Measurements from ENCODE around the gene SYNPO.

Gene SYNPO

DNA sequence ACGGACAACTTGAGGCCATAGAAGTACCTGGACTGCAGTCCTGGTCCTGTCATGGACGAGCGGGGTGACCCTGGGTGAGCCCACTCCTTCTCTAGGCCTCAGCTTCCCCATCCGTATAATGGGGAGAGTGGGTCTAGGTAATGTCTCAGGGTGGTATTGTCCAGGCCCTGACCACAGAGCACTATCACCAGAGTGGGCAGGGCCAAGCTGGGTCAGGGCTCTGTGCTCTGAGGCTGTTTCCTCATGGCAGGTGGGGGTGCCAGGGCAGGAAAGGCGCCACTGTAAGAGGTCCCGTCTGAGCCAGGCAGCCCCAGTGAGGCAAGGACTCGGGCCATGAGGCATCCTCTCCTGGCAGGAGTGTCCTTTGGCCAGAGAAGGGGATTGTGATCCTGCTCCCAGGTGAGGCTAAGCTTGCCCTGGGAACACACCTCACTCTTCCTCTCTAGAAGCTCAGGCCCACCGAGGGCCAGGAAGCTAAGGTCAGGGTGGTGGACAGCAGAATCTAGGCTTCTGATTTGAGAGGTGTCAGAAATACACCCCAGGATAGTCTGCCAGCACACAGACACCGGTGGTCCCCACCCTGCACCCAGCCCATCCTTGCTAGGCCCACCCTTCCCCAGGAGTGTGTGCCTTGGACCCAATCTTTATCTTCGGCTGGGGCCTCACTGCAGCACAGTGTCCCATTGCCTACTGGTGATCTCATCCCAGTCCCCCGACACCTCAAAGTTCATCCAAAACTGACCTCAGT is 19.1 kb downstream of the SYNPO start:
- no peak for DNase-seq

GRCh38 chr5:150660108-150660831 is 19.8 kb downstream of the SYNPO start:
- DNase-seq: no peak

GRCh38 chr5:150661086-150661485 is 20.6 kb downstream of the SYNPO start, which contains the start of gene MYOZ3:
Gene MYOZ3 (plus strand): TSS chr5:150661251. CDS start chr5:150662942, 1,691 bp downstream.
- DNase-seq: no peak

DNA sequence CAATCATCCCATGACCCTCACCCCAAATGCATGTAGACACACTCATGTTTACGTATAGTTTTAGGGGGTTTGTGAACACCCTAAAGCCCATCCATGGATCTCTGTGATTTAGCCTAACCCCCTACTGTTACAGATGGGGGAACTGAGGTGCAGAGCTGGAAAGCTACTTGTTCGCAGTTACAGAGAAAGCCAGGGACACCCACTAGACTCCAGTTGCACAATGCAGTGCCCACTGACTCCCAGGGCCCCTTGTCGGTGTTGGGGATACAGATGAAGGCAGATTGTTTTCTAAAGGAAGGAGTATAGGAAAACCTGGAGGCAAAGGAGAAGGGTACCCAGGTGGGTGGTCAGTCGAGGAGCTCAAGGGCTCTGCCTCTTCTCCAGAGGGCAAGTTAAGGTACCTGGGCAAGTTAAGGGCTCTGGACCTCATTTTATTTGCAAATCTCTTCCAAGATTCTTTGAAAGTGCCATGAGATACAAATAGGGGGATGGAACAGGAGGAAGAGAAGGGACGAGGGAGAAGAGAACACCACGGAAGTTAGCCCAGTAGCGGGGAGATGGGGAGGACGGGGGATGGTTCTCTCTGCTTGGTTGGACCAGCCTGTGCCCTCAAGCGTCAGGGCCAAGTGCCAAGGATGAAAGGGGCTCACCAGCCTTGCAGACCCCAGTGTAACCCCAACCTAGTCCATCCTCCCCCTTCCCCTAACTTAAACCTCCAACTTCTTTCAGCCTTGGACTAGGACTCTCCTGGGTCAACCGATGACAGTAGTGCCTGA is 21.5 kb downstream of the SYNPO start:
- no peak for DNase-seq

GRCh38 chr5:150662731-150663516 is 22.5 kb downstream of the SYNPO start:
- no peak for DNase-seq

DNA sequence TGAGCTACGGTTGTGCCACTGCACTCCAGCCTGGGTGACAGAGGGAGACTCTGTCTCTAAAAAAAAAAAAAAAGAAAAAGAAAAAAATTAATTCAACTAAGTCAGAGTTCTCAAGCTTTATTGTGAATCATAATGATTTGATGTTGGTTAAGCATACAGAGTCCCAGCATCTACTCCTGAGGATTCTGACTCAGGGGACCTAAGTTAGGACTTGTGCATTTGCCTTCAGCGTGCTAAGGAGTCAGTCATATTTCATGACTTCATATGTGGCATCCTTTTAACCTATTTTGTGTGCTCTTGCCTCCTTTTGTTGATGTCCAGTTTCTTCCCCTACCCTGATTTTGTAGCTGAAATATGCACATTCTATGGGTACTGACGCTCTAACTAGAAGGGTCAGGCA is 23.5 kb downstream of the SYNPO start:
- no peak for DNase-seq

DNA sequence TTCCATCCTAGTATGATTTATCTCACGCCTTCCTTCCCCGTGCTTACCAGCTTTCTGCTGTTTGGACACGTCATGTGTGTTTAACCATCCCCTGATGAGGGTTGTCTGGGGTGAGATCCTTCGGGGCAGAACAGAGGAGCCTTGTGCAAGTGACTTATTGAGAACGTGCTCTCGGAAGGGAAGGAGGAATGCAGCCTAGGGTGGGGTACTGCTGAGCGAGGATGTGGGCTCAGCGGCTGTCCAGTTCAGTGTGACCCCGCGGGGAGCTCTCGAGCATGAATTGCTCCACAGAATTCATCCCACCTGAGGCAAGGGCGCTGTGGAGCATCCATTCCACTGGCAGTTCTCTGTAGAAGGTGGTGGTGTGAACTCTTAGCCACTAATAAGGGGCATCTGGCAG is 24.6 kb downstream of the SYNPO start:
- no peak for DNase-seq

- no peak for DNase-seq
Measured at GRCh38 chr5:150670275-150670947, 30.0 kb downstream of the SYNPO start.

GRCh38 chr5:150670948-150671310 is 30.5 kb downstream of the SYNPO start:
- DNase-seq: no peak

GRCh38 chr5:150671509-150672236 is 31.2 kb downstream of the SYNPO start:
- no peak for DNase-seq

- no peak for DNase-seq
Measured at GRCh38 chr5:150672237-150672883, 31.9 kb downstream of the SYNPO start.

DNA sequence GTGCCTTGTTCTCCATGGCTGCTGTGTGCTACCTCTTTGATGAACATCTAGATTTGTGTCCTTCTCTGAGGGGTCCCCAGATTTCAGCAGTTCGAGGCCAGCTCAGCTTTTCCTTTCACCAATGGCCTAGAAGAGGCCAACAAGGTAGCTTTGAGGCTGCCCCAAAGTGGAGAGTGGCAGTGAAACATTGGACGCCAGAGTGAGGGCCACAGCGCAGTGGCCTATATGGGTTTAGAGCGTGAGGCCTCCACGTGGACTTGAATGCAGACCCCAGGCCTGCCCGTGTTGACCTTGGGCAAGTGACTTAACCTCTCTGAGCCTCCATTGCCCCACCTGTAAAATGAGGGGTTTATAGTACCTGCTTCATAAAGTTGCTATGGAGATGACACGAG is 32.4 kb downstream of the SYNPO start:
- DNase-seq: no peak

DNA sequence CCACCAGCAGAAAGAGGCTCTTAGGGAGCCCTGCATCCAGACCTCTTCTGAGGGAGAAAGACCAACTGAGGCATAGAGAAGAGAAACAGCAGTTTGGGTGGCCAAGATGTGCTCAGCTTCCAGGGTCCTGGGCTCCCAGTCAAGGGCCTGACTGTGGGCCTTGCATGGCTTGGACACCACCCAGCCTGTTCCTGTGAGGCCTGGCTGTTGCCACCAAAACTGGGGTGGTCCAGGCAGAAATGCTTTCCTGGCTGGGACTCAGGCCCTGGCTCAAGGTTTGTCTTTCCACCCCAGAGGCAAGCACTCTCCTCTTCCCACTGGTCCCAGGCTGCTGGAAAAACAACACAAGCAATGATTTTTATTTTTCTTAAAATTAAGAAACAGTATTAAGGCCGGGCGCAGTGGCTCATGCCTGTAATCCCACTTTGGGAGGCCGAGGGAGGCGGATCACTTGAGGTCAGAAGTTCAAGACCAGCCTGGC is 33.9 kb downstream of the SYNPO start:
- DNase-seq: no peak

- no peak for DNase-seq
Measured at GRCh38 chr5:150675069-150675468, 34.6 kb downstream of the SYNPO start.

DNA sequence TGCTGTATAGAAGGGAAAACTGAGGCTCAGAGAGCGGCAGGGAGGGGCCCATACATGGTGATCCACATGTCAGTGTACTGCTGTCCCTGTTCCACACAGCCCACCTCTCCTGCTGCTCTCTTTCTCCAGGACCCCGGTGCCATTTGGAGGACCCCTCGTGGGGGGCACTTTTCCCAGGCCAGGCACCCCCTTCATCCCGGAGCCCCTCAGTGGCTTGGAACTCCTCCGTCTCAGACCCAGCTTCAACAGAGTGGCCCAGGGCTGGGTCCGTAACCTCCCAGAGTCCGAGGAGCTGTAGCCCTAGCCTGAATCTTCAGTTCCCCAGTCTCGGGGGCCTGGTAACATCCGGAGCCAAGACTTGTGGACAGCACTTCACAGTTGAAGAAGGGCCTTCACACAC is 36.1 kb downstream of the SYNPO start:
- no peak for DNase-seq

GRCh38 chr5:150689120-150689519 is 48.7 kb downstream of the SYNPO start:
- DNase-seq: no peak

DNA sequence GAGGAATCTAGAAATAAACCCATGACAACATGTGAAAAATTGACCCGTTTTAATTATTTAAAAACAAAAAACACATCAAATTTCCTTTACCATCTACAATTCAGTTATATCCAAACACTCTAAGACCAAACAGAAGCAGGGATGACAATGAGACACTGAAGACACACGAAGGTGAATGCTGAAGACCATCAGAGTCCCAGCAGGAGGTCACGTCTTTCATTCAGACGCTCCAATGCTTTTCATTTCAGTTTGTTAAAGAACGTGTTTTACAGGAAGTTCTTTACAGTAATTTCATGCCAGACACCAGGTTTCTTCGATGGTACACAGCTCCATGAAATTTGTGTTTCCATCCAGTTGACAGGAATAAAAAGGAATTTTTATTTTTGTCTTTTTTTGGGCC is 50.3 kb downstream of the SYNPO start:
- DNase-seq: no peak

- no peak for DNase-seq
Measured at GRCh38 chr5:150692276-150692675, 51.8 kb downstream of the SYNPO start.

- DNase-seq: no peak
Measured at GRCh38 chr5:150694612-150695011, 54.2 kb downstream of the SYNPO start.

DNA sequence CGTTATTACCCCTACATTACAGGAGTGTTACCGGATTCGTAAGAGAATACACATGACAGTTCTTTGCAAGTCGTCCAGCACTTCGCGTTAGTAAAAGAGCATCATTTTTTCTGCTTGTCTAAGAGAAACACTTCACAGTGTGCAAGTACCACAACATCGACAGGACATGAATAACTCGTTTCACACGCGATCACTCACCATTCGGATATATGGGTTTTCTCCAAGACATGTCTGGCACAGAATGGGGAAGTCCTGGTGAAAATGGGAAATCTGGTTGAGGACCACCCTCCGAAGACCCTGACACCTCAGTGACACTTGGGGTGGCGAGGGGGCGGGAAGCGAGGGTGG is 59.8 kb downstream of the SYNPO start:
- DNase-seq: no peak
